CD14-positive monocyte (primary cell): ENCODE results near the gene TMEM132A. TPM values are rescaled to one million over a fixed set of nuclear protein-coding genes. Genes with fewer than 3 reads are reported as not detected.

Experiments used
- DNase-seq, 3 donors: peaks; one replicate each; pipeline ENCODE4 v3.0.0-alpha.2; 2011 to 2022
- H2AFZ ChIP-seq: 2 replicates; pipeline ENCODE4 v1.6.0; 2012; ENCODE audit warnings: mild to moderate bottlenecking, low read depth, low read length, inconsistent platforms; ENCODE audit not compliant: insufficient read depth, poor library complexity, severe bottlenecking
- H3K27ac ChIP-seq, 2 donors: 1 replicate in 1 of 2; 2 replicates in 1 of 2; pipeline ENCODE4 v1.5.1; 2012 to 2013; ENCODE audit warnings: low read length in 2 of 2, control low read depth in 1 of 2, inconsistent platforms in 1 of 2, low read depth in 1 of 2, mild to moderate bottlenecking in 1 of 2
- H3K27me3 ChIP-seq, 2 donors: one replicate each; pipeline versions ENCODE4 v1.6.0 to v1.6.1; 2011 to 2013; ENCODE audit warnings: low read length in 2 of 2; ENCODE audit not compliant: control insufficient read depth in 2 of 2, insufficient read depth in 2 of 2
- H3K36me3 ChIP-seq, 2 donors: replicated peaks in 1 of 2; 1 replicate in 1 of 2; 2 replicates in 1 of 2; pipeline versions ENCODE4 v1.5.1 to v1.6.1; 2012 to 2013; ENCODE audit warnings: low read length in 2 of 2, control low read depth in 1 of 2, inconsistent platforms in 1 of 2, mild to moderate bottlenecking in 1 of 2; ENCODE audit not compliant: insufficient read depth in 2 of 2, control insufficient read depth in 1 of 2
- H3K4me1 ChIP-seq, 2 donors: 1 replicate in 1 of 2; 2 replicates in 1 of 2; pipeline versions ENCODE4 v1.5.1 to v1.6.1; 2012 to 2013; ENCODE audit warnings: low read length in 2 of 2, control low read depth in 1 of 2, inconsistent platforms in 1 of 2, mild to moderate bottlenecking in 1 of 2, moderate library complexity in 1 of 2; ENCODE audit not compliant: insufficient read depth in 2 of 2, control insufficient read depth in 1 of 2
- H3K4me2 ChIP-seq: replicated peaks from 2 replicates; pipeline ENCODE3; 2012; ENCODE audit warnings: low read length, moderate library complexity, mild to moderate bottlenecking; ENCODE audit not compliant: poor library complexity, severe bottlenecking; ENCODE audit errors: extremely low read depth
- H3K4me3 ChIP-seq, 3 experiments: fragments of 200-600 bp in 1 of 3; sonication (generic) in 1 of 3; replicated peaks in 1 of 3; 1 replicate in 2 of 3; 2 replicates in 1 of 3; pipeline ENCODE4 v1.5.1; 2011 to 2013; ENCODE audit warnings: low read length in 3 of 3, mild to moderate bottlenecking in 3 of 3, control low read depth in 2 of 3, low read depth in 2 of 3, inconsistent platforms in 1 of 3, moderate library complexity in 1 of 3
- H3K79me2 ChIP-seq: 2 replicates; pipeline ENCODE4 v1.6.0; 2012; ENCODE audit warnings: mild to moderate bottlenecking, control low read depth, inconsistent platforms, low read length, moderate library complexity; ENCODE audit not compliant: insufficient read depth
- H3K9ac ChIP-seq: 2 replicates; pipeline ENCODE4 v1.6.0; 2017; ENCODE audit warnings: low read length, mild to moderate bottlenecking; ENCODE audit not compliant: insufficient read depth, poor library complexity, severe bottlenecking
- H3K9me3 ChIP-seq, 2 donors: replicated peaks in 1 of 2; 1 replicate in 1 of 2; 2 replicates in 1 of 2; pipeline versions ENCODE4 v1.5.1 to v1.6.1; 2012 to 2013; ENCODE audit warnings: low read length in 2 of 2, control low read depth in 1 of 2; ENCODE audit not compliant: control insufficient read depth in 1 of 2, insufficient read depth in 1 of 2
- H4K20me1 ChIP-seq: 2 replicates; pipeline ENCODE4 v1.6.0; 2012; ENCODE audit warnings: mild to moderate bottlenecking, low read length, control low read depth, moderate library complexity; ENCODE audit not compliant: insufficient read depth
- H3K27ac Mint-ChIP-seq, 7 donors: one replicate each; pipeline ENCODE4 v1.8.0; 2020; ENCODE audit warnings: mild to moderate bottlenecking in 7 of 7, mixed read lengths in 7 of 7, moderate library complexity in 6 of 7, inconsistent platforms in 2 of 7
- H3K27me3 Mint-ChIP-seq, 3 donors: one replicate each; pipeline ENCODE4 v1.8.0; 2021 to 2022; ENCODE audit warnings: low read depth in 3 of 3, mild to moderate bottlenecking in 3 of 3, mixed read lengths in 3 of 3, moderate library complexity in 3 of 3, inconsistent platforms in 1 of 3
- H3K36me3 Mint-ChIP-seq, 2 donors: one replicate each; pipeline ENCODE4 v1.8.0; 2020; ENCODE audit warnings: mixed read lengths in 2 of 2, inconsistent platforms in 1 of 2, mild to moderate bottlenecking in 1 of 2
- H3K4me1 Mint-ChIP-seq: one replicate; pipeline ENCODE4 v1.8.0; 2020; ENCODE audit warnings: mild to moderate bottlenecking, mixed read lengths
- H3K4me3 Mint-ChIP-seq, 2 donors: one replicate each; pipeline ENCODE4 v1.8.0; 2020; ENCODE audit warnings: mild to moderate bottlenecking in 2 of 2, mixed read lengths in 2 of 2, moderate library complexity in 1 of 2
- H3K9me3 Mint-ChIP-seq, 7 donors: one replicate each; pipeline ENCODE4 v1.8.0; 2020 to 2022; ENCODE audit warnings: mixed read lengths in 7 of 7, mild to moderate bottlenecking in 6 of 7, moderate library complexity in 6 of 7, inconsistent platforms in 2 of 7
- CTCF ChIP-seq: fragments of 200-600 bp; IDR thresholded peaks from one replicate; pipeline ENCODE4 v1.8.0; 2022; ENCODE audit warnings: antibody characterized with exemption, mild to moderate bottlenecking
- WGBS: methylation state at CpG from one replicate; pipeline ENCODE4 v1.1.5; 2013; ENCODE audit warnings: missing lambda C conversion rate; ENCODE audit not compliant: insufficient coverage; 5-methylcytosine and 5-hydroxymethylcytosine counted together
- intact Hi-C, 2 donors: fragments of 100-400 bp; cut with micrococcal nuclease; formaldehyde crosslinking; loops; one replicate each; pipeline versions ENCODE4 v1.15.0 to v1.15.1; 2023
- polyA plus RNA-seq, 3 donors: library from polyadenylated mRNA; depleted of rRNA in 1 of 3; unstranded in 2 of 3; stranded (reverse) in 1 of 3; fragments of 300-500 nt in 2 of 3; fragments of >200 nt in 1 of 3; fragmentation: Illumina TruSeq in 2 of 3; gene quantifications; 1 replicate in 2 of 3; 2 replicates in 1 of 3; pipeline ENCODE4 v1.2.3, GENCODE V29; 2012 to 2021

The TMEM132A gene
- polyA plus RNA-seq, 3 donors, result 0.01 to 0.31 (median 0.21) TPM

GRCh38 chr11:60917267-60917666, 7.0 kb upstream of the TMEM132A start:
- peaks cover 63 to 66% of the 10 kb centered on the region in 2 donors for H3K4me1 ChIP-seq
- no peaks in the 10 kb centered on the region for H3K9me3 Mint-ChIP-seq
- H3K4me1 Mint-ChIP-seq, result peaks cover 59% of the 10 kb centered on the region
- H3K36me3 Mint-ChIP-seq, result peaks cover 28 to 35% of the 10 kb centered on the region in 2 donors
- peak overlapping the region in 2 of 7 donors; percentile 37 to 44 for H3K27ac Mint-ChIP-seq
- WGBS, result 100% methylated on average over 1 of the region's 1 CpG
- no peak overlapping the region for H3K9ac ChIP-seq
- H3K79me2 ChIP-seq, result peaks cover 55% of the 10 kb centered on the region
- peaks cover 25% of the 10 kb centered on the region for H4K20me1 ChIP-seq
- no peak for TF ChIP-seq CTCF
- H3K4me2 ChIP-seq, result no peak overlapping the region
- no peak overlapping the region for H3K27ac ChIP-seq
- H3K36me3 ChIP-seq, result peaks cover 22 to 25% of the 10 kb centered on the region in 2 donors
- H3K4me3 Mint-ChIP-seq, result no peak overlapping the region
- DNase-seq, result no peak
- intact Hi-C loops, result loop anchor here in 1 of 2 donors (5.0 kb wide), 1 partner anchor 35 kb away; the partner anchor contains the start of gene SLC15A3
- H2AFZ ChIP-seq, result no peak overlapping the region
- peaks cover 2 to 5% (median 3%) of the 10 kb centered on the region in 3 donors for H3K27me3 Mint-ChIP-seq
- H3K4me3 ChIP-seq, result no peak overlapping the region
- H3K27me3 ChIP-seq, result no peaks in the 10 kb centered on the region
- no peaks in the 10 kb centered on the region for H3K9me3 ChIP-seq

DNA sequence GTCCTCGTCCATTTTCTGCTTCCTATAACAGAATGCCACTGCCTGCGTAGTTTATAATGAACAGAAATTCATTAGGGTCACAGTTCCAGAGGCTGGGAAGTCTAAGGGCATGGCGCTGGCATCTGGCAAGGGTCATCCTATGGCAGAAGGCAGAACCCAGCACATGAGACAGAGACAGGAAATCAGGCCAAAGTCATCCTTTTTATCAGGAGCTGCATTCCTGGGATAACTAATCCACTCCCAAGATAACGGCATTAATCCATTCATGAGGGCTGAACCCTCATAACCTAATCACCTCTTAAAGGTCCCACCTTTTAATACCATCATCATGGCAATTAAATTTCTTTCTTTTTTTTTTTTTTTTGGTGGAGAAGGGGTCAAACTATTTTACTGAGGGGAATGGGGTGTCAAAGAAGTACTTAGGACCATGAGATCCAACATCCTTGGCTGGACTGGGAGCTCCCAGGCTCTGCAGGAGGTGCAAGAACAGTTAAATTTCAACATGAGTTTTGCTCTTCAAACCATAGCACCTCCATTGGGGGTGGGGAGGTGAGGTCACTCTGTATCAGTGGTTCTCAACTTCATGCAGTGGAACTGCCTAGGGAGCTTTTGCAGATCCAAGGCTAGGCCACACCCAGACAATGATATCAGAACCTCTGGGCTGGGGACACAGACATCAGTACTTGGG, 5.9 kb upstream of the TMEM132A start:
- peaks cover 4 to 11% (median 10%) of the 10 kb centered on the region in 3 donors for H3K27me3 Mint-ChIP-seq
- TF ChIP-seq CTCF, result no peak
- H3K4me1 Mint-ChIP-seq, result peaks cover 55% of the 10 kb centered on the region
- peaks cover 39 to 46% of the 10 kb centered on the region in 2 donors for H3K36me3 Mint-ChIP-seq
- Histone ChIP-seq H3K9ac (no peak overlapping the region), H3K4me3 (peak overlapping the region in 1 of 3 experiments; percentile 37), H3K27ac (peak overlapping the region in 1 of 2 donors; percentile 72), H4K20me1 (peaks cover 25% of the 10 kb centered on the region), H3K4me1 (peaks cover 60 to 61% of the 10 kb centered on the region in 2 donors), H3K9me3 (no peaks in the 10 kb centered on the region), H3K36me3 (peaks cover 30 to 37% of the 10 kb centered on the region in 2 donors), H3K4me2 (peak overlapping the region; percentile 57), H2AFZ (no peak overlapping the region), H3K79me2 (peaks cover 55% of the 10 kb centered on the region), H3K27me3 (peaks cover 0 to 4% of the 10 kb centered on the region in 2 donors)
- H3K27ac Mint-ChIP-seq, result peak overlapping the region in 5 of 7 donors; percentile 25 to 91 (median 89)
- WGBS, result 100% methylated on average over 2 of the region's 4 CpGs
- no peak for DNase-seq
- peaks cover 0 to 3% (median 0%) of the 10 kb centered on the region in 7 donors for H3K9me3 Mint-ChIP-seq
- H3K4me3 Mint-ChIP-seq, result no peak overlapping the region
- intact Hi-C loops, result loop anchor here in 1 of 2 donors (5.0 kb wide), 1 partner anchor 34 kb away; the partner anchor contains the start of gene SLC15A3
